Stimulated activated CD8-positive, alpha-beta memory T cell treated with anti-CD3 and anti-CD28 coated beads, Interleukin-7, amount 100 ng/mL, for 1 hour (primary cell): ENCODE data around the gene SNRNP200.

Experiments
- DNase-seq, 2 donors: peaks; one replicate each; pipeline ENCODE4 v3.0.0-alpha.2; 2020; ENCODE audit warnings: low read depth in 2 of 2

The SNRNP200 gene

DNA sequence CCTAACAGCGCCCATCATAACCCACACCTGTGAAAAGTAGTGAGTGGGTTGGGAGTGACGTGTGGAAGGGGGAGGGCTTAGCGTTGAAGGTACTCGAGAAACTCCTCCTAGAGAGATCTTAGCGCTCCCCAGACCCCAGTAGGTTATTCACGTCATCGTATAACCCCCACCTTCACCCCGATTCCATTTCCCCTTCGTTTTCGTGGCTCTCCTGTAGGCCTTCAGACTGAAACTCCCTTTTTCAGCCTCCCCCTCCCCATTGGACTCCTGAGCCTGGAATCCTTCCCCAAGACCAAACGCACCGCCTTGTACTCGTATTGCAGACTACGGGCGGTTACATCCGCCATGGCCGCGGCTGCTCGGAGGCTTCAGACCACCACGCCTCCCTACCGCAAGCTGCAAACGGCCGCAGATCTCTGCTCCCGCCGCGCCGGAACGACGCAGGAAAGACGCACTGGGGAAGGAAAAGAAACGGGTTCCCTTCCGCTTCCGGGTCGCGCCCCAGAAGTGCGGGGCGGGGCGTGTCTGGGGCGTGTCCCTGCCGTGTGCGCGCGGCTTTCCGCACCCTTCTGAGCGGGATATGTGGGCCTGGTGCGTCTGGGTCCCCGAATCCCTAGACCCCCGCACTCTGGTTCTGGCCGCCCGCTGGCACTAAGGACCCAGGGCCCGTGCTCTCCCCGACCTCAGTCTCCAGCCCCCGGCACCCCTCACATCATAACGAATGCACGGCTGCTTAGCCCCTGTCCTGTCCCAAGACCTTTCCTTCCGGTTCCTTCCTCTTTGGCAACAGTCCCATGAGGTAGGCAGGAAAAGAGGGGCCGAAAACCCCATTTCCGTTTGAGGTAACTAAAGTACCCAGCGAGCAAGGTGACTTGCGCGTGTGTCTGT, at the start of gene SNRNP200:
Gene SNRNP200, minus strand, starts transcription at position 456 of the 888 bp plus-strand sequence. Its CDS starts 109 bp downstream, at position 347.
- DNase-seq, result peak; percentile 75 to 82

GRCh38 chr2:96354492-96354891, 49.1 kb upstream of the SNRNP200 start:
- DNase-seq, result no peak

GRCh38 chr2:96353606-96354101, 48.3 kb upstream of the SNRNP200 start:
- no peak for DNase-seq

DNA sequence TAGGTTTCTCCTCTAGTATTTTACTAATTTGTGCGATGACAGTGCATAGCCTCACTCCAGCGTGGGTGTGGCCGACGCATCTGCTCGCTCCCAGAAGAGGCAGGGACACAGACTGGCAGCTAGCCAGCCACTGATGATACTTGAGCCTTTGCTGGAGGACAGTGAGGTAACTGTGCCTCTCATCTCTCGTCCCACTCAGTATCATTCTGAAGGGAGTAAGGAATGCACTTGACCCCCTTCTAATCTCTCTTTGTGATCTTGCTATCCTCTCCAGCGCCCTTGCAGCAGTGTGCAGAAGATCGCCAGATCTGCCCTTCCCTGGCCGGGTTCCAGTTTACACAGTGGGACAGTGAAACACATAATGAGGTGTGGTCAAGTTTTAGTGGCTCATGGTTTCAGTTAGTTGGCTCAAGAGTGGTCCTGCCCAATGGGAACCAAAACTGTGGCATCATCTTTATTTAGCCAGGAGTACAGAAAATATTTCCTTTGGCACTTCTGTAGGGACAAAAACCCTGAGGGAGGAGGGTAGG, 47.8 kb upstream of the SNRNP200 start:
- no peak for DNase-seq

- no peak for DNase-seq
These were observed 42.0 kb upstream of the SNRNP200 start for GRCh38 chr2:96347395-96347794.

GRCh38 chr2:96345868-96346462, 40.6 kb upstream of the SNRNP200 start:
- no peak for DNase-seq

GRCh38 chr2:96345438-96345837, 40.1 kb upstream of the SNRNP200 start:
- no peak for DNase-seq

GRCh38 chr2:96344011-96344410, 38.7 kb upstream of the SNRNP200 start:
- no peak for DNase-seq

DNA sequence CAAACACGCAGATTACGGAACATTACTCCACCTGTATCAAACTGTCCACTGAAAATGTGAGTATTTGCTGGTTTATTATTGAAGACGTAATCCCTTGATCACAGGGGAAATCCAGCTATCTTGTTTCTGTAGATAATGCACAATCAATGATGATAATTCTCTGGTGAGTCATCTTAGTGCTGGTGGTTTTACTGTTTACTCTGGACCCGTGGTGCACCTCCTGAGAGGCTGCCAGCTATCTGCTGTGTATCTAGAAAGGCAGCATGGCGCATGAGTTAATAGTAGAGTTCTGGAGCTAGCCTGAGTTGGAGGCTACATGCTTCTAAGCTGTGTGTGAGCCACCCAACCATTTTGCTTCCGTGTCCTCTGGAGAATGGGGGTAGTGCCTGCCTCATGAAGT, 36.7 kb upstream of the SNRNP200 start:
- DNase-seq, result no peak

DNA sequence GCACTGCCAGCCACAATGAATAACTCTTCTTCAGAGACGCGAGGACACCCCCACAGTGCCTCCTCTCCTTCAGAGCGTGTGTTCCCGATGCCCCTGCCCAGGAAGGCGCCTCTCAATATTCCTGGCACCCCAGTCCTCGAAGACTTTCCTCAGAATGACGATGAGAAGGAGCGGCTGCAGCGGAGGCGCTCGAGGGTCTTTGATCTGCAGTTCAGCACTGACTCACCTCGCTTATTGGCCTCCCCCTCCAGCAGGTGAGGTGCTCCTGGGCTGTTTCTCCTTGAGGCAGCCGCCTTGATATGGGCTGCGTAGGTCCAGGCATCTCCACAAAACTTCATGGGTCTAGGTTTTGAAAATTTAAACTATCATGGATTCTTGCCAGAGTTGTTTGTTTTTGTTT, 36.3 kb upstream of the SNRNP200 start:
- no peak for DNase-seq

DNA sequence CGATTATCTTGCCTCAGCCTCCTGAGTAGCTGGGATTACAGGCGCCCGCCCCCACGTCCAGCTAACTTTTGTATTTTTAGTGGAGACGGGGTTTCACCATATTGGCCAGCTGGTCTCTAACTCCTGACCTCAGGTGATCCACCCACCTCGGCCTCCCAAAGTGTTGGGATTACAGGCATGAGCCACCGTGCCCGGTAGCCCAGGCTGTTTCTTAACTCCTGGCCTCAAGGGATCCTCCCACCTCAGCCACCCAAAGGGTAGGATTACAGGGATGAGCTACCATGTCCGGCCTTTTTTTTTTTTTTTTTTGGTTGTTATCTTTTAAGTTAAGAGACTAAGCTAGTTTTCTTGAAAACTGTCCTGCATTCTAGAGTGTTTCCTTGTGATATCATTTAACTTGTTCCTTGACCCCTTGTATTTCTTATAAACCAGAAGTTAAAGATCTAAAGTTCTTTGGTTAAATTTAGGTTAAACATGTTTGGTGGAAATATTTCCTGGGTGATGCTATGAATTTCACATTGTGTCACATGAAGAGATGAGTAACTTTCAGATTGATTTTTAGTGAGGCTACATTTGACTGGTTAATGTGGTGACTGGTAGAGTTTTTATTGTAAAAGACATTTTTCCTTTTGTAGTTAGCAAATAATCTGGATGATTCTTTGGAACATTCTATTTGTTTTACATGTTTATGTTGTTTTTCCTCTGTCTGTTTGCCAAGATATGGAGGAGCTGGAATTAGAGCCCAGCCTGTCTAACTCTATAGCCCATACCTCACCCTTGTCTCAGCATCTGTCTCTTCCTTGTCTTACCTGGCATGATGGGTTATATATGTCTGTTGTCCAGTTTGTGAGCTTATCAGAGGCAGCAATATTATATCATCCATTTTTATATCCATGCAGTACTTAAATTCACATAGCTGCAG, 35.4 kb upstream of the SNRNP200 start:
- no peak for DNase-seq

GRCh38 chr2:96336873-96337272, 31.5 kb upstream of the SNRNP200 start:
- DNase-seq, result no peak

DNA sequence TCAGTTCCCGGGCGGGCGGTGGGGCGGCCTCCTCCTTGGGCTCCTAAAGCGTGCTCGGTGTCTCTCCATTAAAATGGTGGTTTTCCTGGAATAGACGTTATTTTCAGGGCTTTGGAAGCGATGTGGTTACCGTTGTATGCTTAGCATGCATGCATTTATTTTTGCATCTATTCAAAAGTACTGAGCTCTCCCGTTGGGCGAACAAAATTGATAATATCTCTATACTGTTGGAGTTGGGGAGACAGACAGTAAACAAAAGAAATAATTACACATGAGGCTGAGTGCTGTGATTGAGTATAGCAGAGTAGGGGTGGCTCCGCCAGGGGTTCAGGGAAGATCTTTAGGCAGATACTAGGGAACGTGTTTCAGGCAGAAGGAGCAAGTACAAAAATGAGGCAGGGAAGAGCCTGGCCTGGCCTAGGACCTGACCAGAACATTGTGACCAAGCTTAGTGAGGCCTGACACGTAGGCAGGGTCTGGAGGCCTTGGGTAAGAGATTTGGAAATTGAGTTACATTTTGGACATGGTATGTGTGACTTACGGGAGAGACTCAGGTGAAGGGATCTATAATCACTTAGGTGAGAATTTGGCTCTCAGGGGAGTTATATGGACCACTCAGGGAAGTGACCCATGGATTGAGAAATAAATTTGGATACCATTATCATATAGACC, 30.9 kb upstream of the SNRNP200 start:
- no peak for DNase-seq

DNA sequence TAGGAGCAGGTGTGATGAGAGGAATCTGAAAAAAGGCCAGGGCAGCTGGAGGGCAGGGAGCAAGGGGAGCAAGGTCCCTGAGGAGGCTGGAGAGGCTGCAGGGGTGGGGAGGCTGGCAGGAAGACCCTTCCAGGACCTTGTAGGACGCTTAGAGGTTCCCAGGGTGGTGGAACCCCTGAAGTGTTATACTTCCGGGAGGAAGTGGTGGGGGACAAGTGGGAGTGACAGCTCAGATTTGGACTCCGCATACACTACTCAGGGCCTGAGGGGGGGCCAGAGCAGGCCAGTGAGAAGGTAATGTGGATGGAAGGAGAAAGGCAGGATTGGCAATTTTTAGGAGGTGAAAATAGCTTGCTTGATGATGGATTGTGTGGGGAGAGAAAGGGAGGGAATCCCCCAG, 28.4 kb upstream of the SNRNP200 start:
- no peak for DNase-seq

GRCh38 chr2:96330407-96330806, 25.1 kb upstream of the SNRNP200 start:
- no peak for DNase-seq

GRCh38 chr2:96329874-96330273, 24.5 kb upstream of the SNRNP200 start:
- no peak for DNase-seq

GRCh38 chr2:96329456-96329855, 24.1 kb upstream of the SNRNP200 start:
- no peak for DNase-seq

- DNase-seq, result no peak
These were observed 21.9 kb upstream of the SNRNP200 start for GRCh38 chr2:96326990-96327820.

DNA sequence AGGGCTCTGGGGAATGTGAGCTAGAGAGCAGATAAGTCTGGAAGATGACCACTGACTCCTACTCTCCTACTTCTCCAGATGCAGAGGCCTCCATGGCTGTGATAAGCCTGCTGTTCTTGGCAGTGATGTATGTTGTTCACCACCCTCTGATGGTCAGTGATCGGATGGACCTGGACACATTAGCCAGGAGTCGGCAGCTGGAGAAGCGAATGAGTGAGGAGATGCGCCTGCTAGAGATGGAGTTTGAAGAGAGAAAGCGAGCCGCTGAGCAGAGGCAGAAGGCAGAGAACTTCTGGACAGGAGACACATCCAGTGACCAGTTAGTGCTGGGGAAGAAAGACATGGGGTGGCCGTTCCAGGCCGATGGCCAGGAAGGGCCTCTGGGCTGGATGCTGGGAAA, 21.2 kb upstream of the SNRNP200 start:
- no peak for DNase-seq

DNA sequence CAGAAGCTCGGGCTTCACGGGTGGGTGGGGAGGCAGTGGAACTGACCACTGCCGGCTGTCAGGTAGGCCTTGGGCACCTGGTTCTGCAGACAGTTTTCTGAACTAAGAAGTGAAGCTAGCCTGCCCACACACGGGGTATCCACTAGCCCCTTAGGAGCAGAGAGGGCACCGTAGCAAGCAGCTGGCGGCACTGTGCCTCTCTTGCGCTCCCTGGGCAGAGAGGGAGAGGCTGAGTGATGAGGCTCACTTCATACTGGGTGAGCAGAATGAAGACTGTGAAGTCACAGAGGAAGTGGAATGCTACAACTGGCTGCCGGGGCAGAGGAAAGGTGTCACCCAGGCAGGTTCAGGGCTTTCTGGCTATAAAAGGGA, 20.5 kb upstream of the SNRNP200 start:
- DNase-seq, result no peak
